GM19240 (cell line): ENCODE results near the gene ADAMTS5.

Experiments
- DNase-seq: peaks from one replicate; pipeline ENCODE4 v3.0.0; 2011; ENCODE audit warnings: low spot score; ENCODE audit not compliant: insufficient read length

The ADAMTS5 gene

DNA sequence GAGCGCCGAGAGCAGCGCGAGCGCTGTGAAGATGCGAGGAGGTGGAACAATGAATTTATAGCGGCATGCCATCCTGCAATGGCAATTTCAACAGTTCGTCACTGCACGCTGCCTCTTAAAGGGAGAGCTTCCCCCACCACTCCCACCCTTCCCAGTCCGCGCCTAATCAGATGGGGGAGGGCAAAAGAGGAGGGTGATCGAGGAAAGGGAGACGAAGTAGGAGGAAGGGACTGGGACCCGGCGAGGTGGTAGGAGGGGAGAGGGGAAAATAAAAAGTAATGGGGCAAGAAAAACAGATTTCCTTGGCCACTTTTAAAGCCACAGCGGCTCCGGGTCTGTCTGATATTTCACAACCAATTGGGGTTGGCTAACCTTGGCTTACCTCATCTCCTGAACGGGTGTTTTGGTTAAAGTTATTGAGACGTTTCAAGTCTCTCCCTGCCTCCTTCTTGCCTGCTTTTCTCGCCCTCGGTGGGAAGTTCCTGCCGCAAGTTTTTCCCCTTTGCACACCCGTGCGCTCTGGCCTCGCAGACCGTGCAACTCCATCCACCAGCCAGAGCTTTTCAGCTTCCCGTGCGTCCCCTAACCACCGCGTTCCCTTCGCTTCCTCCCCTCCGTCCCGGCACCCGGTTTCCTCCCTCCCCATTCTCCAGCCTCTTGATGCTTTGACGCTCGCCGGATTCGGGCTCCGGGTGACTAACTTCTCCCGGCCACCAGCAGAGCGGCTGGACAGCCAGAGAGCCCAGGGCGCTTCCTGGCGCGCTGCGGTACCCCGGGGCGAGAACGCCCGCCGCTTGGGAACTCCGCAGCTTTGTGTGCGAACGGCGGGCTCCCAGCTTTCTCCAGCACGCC, at the start of gene ADAMTS5:
TSS of gene ADAMTS5 (minus strand) at position 27 of the 852 bp plus-strand sequence. CDS start 697 bp downstream, outside the sequence.
- DNase-seq: no peak

DNA sequence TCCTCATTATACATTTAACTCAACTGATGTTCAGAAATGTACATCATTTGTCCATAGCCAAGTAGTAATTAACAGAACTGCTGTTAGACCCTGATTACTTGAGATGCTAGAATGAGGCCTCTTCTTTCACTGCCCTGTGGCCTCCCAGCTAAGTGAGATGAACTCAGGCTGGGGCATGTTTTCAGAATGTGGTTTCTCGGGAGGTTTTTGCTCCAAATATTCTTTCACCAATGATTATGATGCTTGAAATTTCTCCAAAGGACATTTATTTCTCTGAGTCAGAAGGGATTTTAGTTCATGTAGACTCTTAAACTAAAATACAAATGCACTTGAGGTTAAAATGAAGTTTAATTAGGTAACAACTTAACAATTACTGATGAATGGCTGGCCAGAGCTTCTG, 34.6 kb upstream of the ADAMTS5 start:
- DNase-seq: no peak

DNA sequence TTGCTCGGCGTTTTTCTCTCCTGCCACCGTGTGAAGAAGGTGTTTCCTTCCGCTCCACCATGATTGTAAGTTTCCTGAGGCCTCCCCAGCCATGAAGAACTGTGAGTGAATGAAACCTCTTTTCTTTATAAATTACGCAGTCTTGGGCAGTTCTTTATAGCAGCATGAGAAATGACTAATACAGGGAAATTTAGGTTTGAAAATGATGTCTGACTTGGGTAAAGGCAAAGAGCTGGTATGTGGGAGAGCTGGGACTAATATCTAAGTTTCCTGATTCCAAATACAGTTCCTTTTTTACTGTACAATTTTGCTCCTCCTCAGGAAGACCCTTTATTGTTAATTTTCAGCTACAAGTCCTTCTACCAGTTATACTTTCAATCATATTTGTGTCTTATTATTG, 16.7 kb upstream of the ADAMTS5 start:
- no peak for DNase-seq

DNA sequence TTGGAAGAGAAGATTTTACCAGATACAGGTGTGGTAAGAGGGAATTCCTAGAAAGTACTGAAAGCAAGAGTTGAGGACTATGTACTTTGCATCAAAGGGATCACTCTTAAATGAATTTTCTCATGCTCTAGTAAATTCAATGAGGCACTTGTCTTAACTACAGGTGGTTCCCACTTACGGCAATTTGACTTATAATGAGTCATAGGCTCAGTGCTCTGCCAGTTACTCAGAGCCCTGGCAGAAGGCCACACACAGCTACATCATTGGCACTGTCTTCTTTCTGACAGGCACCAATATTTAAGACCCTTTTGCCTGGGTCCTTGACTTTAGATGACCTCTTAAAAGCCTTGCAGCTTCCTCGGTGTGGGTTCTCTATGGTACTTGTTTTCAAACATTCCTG, 15.9 kb upstream of the ADAMTS5 start:
- DNase-seq: no peak

DNA sequence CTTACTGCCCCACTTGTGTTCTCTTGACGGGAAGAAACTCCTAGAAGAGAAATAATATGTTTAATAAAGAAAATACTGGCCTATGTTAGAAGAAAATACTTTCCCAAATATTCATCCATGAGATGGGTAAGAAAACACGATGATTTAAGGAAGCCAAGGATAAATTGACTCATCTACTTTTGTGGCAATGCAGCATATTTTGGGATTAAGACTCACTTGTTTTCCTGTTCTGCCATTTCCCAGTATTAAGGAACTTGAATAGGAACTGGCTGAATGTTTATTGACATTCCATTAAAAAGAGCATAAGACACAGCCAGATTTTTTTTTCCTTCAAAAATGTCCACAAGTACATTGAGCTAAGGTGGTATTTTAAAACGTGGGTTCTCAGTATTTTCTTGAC, 10.9 kb upstream of the ADAMTS5 start:
- DNase-seq: no peak

DNA sequence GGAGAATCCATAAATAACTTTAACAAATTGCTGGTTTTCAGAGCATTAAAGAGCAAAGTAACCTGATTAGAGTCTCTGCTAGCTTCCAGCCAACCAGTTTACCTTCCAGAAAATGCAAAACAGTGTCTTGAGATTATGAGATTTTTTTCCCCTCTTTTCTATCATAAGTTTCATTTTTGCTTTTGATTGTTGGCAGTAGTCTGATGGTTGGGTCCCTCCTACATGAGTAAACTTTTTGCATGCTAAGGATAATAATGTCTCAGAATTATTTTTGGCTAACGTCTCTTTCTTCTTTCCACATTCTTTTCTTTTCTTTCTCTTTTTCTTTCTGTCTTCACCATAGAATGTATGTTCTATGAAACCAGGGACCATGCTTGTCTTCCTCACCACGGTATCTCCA, 6.3 kb upstream of the ADAMTS5 start:
- no peak for DNase-seq

DNA sequence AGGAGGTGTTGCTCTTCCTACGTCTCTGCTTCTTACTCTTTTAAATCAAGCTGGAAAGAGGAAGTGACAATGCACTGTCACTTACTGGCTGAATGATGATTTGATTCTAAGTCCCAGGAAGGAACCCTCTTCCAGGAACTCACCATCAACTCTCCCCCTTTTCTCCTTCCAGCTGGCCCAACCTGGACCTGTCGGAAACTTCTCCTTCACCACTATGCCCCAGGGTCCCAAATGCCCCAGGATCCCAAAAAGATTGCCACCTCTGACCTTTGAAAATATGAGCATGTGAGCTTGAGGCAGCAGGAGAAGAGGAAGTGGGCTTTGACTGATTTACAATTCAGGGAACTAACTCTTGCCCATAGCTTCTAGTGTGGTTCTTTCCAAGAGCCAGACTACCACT, 5.3 kb upstream of the ADAMTS5 start:
- no peak for DNase-seq

DNA sequence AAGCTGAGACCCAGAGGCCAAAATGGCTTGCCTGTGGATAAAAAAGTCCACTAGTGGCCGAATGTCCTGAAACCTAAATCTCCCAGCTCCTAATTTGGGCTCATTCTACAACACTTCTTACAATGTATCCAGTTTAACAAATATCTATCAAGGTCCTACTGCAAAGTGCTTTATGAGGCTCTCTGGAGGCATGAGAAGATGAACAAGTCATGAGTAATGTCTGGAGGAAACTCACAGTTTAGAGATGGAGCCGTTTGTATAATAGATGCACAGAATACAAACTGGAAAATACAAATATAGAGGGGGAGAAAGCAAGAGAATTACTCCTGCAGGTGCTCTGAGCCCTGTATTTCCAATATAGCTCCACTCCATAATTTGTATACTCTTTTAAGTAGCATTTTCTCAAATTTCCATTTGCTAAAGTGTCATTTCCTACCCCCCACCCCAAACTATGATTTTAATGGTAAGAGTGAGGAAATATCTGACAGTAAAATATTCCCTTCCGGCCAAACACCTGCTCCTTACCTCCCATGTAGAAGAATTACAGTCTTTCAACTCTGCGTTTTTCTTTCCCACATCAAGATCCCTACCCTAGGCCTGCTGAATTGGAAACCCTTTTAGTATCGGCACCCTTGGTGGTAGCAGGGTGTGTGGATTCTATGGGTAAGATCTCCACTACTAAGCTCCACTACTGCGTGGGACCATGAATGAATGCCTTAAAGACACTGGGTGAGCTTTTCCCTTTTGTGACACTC, 3.3 kb upstream of the ADAMTS5 start:
- DNase-seq: no peak

DNA sequence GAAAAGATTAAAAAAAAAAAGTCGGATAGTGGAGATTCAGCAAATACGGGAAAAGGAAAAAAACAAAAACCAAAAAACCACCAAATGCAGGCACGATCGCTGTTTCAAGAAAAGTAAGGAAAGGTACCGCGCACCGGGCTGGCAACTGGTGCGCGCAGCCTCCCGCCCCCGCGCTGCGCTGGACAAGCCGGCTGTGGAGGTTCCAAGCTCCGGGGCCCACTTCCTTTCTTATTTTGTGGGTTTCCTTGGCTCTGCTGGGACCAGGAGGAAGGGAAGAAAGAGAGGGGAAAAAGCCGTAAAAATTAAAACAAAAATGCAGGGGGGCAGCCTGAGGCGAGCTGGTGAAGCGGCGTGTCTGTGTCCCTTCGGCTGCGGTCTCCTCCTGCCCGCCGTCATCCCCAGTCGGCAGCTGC, 233 bp downstream of the ADAMTS5 start:
- no peak for DNase-seq

DNA sequence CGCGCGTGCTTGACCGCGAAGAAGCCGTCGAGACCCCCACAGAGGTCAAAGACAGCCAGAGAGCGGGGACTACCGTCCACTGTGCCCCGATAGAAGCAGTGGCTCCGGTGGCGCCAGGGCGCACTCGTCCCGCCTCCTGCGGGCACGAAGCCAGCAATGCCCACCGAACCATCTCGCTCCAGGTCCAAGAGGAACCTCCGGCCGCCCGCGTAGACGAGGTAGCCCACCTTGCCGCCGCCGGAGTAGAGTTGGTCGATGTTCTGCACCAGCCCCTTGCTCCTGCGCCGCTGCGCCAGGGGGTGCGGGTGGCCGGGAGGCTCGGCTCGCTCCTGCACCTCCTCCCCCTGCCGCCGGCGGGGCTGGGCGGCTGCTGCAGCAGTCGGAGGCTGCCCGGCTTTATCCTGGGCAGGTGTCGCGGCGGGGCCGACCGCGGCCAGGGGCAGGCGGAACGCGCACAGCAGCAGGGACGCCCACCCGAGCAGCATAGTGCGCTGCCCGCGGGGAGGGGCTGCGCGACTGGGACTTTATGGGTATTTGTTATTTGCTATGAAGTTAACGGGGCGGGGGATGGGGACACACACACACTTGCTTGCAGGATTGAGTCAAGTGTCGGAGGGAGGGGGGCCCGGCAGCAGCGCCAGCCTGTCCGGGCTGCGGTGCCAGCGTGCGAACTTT, 844 bp downstream of the ADAMTS5 start:
- no peak for DNase-seq

DNA sequence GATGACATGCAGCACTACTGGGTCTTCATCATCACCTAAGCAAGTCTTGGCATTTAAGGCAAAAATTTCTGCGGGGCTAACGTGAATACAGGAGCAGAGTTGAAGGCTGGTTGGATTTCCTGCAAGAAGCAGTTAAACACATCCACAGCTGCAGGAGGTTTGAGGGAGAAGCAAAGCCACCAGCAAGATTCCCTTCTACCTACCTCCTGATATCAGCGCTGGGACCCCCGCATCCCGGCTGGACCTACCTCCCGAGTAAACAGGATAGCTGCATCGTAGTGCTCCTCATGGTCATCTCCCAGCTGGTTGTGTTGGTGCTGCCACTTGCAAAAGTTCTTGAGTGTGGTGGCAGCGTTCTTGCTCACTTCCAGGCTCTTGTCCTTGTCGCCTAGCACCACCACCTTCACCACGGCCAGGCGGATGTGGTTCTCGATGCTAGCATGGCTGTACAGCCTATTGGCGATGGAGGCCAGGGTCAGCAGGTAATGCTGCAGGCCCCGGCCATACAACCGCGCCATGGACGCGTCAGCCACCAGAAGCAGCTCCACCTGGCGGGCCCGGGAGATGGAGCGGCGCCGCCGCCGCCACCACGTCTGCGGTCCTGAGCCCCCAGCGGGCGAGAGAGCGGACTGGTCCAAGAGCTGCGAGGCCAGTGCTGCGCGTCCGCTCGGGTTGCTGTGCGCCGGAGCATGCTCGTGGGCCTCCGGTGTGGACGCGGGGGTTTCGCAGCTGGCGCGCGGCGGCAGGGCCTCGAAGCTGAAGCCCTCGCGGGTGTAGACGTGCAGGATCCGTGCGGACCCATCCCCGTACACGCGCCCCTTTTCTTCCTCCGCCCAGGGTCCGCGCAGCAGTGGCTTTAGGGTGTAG, 1.6 kb downstream of the ADAMTS5 start:
- DNase-seq: no peak

DNA sequence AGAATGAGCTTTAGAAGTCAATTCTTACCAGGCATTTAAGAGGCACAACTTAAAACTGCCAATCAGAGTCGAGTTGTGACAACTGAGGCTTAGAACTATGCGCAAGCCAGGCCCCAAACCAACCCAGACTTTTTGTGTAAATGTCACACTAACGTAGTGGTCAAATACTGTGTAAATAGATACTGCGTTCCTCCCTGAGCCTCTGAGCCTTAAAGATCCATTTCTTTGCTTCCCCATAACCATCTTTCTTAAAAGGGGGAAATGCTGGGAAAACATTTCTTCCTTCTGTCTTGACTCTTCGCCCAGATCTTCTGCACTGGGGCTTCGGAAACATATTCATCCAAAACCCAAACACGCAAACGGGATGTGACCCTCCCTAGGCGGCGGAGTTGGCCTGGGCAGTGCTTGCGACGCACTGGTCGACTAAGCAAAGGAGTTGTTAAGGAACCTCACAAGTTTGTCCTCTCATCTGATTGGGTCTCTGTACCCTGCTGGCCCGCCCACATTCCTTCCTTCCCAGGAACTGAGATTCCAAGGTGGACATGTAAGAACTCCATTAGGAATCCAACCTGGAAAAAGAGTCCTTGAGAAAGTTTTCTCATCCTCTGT, 2.6 kb downstream of the ADAMTS5 start:
- DNase-seq: no peak

DNA sequence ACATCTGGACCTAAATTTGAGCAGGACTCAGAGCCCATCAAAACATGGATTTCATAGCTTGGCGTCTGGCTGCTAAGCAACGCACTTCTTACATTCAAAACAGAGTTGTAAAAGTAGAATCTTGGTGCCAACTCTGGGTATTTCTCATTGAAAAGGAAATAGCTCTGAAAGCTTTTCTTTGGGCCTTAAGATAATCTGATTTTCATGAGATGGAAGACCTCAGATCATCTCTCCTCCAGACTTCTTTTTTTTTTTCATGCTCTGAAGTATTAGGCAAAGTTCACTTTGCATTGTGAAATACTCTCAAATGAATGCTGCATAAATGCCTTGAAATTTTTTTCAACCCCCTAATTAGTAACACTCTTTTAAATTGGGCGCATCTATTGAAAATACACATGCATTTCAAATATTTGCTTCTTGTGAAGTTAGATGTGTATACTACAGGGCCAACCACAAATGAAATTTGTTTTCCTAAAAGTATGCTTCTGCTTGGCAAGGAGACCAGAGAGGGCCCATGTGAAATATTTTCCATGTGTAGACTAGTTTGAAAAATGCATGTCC, 4.2 kb downstream of the ADAMTS5 start:
- DNase-seq: no peak

DNA sequence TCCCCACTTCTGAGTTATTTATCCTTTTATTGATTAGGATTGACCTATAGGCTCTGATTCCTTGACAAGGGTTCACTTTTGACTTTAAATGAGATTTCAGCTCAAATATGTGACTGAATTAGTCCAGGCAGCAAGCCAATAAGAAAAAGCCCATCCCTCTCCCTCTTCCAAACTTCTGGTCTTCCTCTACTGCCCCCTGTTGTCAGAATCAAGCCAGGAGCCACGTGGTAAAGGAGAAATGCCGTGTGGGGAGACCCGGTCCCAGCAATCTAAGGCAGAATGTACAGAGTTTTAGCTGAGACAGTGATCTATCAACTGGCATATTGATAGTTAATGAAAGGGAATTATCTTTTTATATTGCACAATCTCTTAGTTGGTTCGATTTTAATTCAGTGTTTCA, 5.2 kb downstream of the ADAMTS5 start:
- no peak for DNase-seq

DNA sequence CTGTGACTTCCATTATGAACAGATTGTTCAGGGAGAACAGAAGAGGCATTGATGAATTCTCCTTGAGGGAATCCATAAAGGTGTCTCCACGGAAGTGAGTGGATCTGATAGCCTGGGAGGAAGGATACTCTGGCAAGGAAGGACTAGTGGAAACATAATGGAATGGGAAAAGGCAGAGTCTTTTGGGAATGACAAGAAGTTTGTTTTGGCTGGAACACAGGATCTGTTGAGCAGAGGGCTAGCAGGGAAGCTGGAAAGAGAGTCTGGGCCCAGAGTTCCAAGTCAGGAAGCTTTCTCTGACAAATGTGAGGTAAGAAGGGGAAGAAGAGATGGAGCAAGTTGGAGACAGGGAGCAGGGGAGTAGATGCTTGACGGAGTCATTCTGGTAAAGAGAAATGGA, 8.1 kb downstream of the ADAMTS5 start:
- no peak for DNase-seq

DNA sequence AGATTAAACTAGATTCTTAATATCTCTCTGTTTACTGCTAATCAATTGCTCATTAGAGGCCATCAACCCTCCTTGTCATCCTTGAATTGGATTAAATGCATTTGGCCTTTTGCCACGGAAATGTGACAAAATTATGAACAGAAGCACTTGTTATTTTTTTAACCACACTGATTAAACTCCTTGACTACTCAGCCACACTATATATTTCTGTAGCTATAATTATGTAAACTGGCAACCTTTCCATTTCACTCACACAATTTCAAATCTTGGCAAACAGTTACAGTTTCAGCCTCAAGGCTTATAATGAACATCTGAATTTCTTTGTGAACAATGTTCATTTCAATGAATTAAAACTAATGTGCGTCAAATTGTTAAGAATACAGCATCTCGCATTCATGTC, 10.1 kb downstream of the ADAMTS5 start:
- no peak for DNase-seq

DNA sequence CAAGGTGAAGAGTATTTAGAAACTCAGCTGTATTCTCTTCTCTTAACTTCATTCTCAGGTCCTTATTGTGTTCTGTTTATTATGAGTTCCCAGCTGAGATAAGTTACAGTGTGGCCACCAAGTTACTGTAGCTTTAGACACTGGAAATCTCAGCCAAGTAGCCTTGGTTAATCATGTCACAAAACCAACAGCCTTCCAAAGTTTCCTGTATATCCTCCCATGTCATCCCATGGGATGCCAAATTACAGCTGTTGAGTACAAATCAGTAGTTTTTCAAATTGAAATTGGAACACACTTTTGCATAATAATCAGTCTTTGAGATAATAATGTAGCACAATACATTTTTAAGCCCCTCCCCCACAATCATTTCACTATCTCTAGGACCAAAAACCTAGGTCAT, 10.7 kb downstream of the ADAMTS5 start:
- DNase-seq: no peak

DNA sequence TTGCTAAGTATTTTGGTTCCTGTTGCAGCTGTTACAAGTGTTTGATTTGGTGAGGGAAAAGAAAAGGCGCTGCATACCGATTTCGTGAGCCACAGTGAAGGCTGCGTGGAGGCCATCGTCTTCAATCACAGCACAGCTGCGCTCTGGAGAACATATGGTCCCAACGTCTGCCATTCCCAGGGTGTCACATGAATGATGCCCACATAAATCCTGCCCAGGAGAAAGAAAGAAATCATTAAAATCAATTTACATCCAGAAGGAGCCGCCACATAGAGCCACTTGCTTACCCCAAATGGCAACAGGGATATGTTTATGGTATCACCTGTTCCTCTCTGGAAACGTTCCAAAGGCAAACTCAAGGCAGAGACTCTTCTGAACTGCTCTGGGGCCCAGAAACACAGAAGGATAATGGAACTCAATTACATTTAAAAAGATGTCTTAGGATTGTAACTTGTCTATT, 12.2 kb downstream of the ADAMTS5 start:
- DNase-seq: no peak

DNA sequence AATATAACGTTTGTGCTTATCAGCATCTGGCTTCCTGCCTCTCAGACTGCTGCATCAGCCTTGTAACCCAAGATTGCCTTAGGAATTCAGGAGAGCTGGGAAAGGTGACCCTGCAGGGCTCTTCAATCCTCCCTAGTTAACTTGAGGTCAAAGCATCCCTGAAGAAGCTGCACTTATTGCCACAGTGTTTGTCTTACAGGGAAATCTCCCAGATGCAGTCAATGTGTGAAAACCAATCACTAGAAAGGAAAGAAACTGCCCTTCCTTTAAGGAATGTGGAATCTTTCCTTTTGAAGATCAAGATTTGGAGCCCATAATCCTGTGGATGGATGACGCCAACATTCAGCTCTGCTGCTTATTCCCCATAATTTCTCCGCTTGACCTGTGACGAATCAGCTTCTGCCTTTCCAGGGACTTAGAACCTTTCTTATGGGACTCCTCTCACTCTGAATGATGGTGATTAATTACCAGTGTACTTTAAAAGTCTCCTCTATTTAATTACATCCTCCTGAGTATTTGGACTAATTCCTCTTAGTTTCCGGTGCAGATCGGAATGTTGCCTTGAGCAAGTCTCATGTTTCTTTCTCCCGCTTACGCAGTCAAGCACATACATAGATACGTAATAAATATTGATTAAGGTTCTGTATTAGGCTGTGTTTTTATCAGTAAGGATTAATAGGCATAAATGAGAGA, 14.4 kb downstream of the ADAMTS5 start:
- DNase-seq: no peak

DNA sequence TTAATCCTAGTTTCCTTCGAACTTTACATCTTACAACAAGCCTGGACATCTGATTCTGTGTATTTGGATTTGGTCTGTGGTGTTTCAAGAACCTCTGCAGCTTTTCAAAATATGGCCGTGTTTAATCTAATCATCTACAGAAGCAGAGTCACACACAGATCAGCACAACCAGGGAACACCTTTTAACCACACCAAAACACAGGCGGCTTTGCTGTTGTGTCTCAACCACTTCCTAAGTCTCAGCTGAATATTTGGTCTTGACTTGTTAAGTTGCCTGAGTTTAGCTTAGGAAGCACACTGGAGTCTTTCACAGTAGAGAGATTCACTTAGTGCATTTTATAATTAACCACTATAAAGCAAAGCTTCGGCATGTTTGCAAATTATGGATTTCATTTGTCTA, 17.1 kb downstream of the ADAMTS5 start:
- no peak for DNase-seq
